Natural killer cell (primary cell): ENCODE data around the gene RILPL2. TPM values are rescaled to one million over a fixed set of nuclear protein-coding genes. Genes with fewer than 3 reads are reported as not detected.

ENCODE experiments used
- ATAC-seq, 3 donors: fragments of 150-1000 bp in 2 of 3; fragments of 200-7000 bp in 1 of 3; cut with Tn5 transposase; 1 replicate in 1 of 3; 2 replicates in 2 of 3; pipeline ENCODE4 v1.10.0; 2021; ENCODE audit warnings: mild to moderate bottlenecking in 2 of 3, moderate library complexity in 2 of 3
- DNase-seq, 2 donors: peaks; one replicate each; pipeline versions ENCODE4 v3.0.0 to v3.0.0-alpha.2; 2013 to 2021; ENCODE audit warnings: mixed read lengths in 1 of 2
- H3K27ac ChIP-seq: one replicate; pipeline ENCODE4 v1.5.1; 2013; ENCODE audit warnings: mild to moderate bottlenecking, low read length
- H3K27me3 ChIP-seq: one replicate; pipeline ENCODE4 v1.6.1; 2013; ENCODE audit warnings: low read length; ENCODE audit not compliant: control insufficient read depth, insufficient read depth
- H3K36me3 ChIP-seq: one replicate; pipeline ENCODE4 v1.6.1; 2013; ENCODE audit warnings: low read length; ENCODE audit not compliant: control insufficient read depth, insufficient read depth
- H3K4me1 ChIP-seq: one replicate; pipeline ENCODE4 v1.6.1; 2013; ENCODE audit warnings: low read length; ENCODE audit not compliant: control insufficient read depth, insufficient read depth
- H3K4me3 ChIP-seq: one replicate; pipeline ENCODE4 v1.5.1; 2013; ENCODE audit warnings: low read length
- H3K9me3 ChIP-seq: one replicate; pipeline ENCODE4 v1.6.1; 2013; ENCODE audit warnings: low read length; ENCODE audit not compliant: control insufficient read depth, insufficient read depth
- H3K27ac Mint-ChIP-seq, 2 donors: one replicate each; pipeline ENCODE4 v1.8.0; 2022; ENCODE audit warnings: mild to moderate bottlenecking in 2 of 2, mixed read lengths in 2 of 2, moderate library complexity in 1 of 2
- H3K27me3 Mint-ChIP-seq, 2 donors: one replicate each; pipeline ENCODE4 v1.8.0; 2022; ENCODE audit warnings: low read depth in 2 of 2, mixed read lengths in 2 of 2
- H3K36me3 Mint-ChIP-seq: one replicate; pipeline ENCODE4 v1.8.0; 2022; ENCODE audit warnings: mixed read lengths
- H3K4me1 Mint-ChIP-seq, 2 donors: one replicate each; pipeline ENCODE4 v1.8.0; 2022; ENCODE audit warnings: mixed read lengths in 2 of 2
- H3K4me3 Mint-ChIP-seq: one replicate; pipeline ENCODE4 v1.8.0; 2022; ENCODE audit warnings: mild to moderate bottlenecking, moderate library complexity, mixed read lengths
- H3K9me3 Mint-ChIP-seq, 2 donors: one replicate each; pipeline ENCODE4 v1.8.0; 2022; ENCODE audit warnings: mixed read lengths in 2 of 2
- WGBS: methylation state at CpG from one replicate; pipeline ENCODE4 v1.1.7; 2013; ENCODE audit warnings: missing lambda C conversion rate; ENCODE audit not compliant: insufficient coverage; 5-methylcytosine and 5-hydroxymethylcytosine counted together
- intact Hi-C: fragments of 100-400 bp; cut with micrococcal nuclease; formaldehyde crosslinking; loops from one replicate; pipeline ENCODE4 v1.14.2; 2022
- total RNA-seq, 4 donors: library from RNA; stranded (reverse); fragments of 120-200 nt in 1 of 4; gene quantifications; one replicate each; pipeline versions ENCODE4 v1.2.3 to v1.2.4, GENCODE V29; 2013 to 2022
- TF ChIP-seq, protein P1 (sequence below): fragments of 200-600 bp; IDR thresholded peaks from one replicate; pipeline ENCODE4 v1.8.0; 2022; ENCODE audit warnings: antibody characterized with exemption

Gene RILPL2
- total RNA-seq, 3 donors from 2014 or later (not counting 1 experiment from before 2014, with no cell fraction given) = 3.6 to 5.5 (median 4.4) TPM

GRCh38 chr12:123472438-123472849 is 36.0 kb upstream of the RILPL2 start:
- Histone ChIP-seq H3K27me3 (no peaks in the 10 kb centered on the region), H3K4me1 (no peaks in the 10 kb centered on the region), H3K27ac (no peak overlapping the region), H3K9me3 (no peaks in the 10 kb centered on the region), H3K4me3 (no peak overlapping the region), H3K36me3 (peaks cover 13% of the 10 kb centered on the region)
- TF ChIP-seq, protein P1, sequence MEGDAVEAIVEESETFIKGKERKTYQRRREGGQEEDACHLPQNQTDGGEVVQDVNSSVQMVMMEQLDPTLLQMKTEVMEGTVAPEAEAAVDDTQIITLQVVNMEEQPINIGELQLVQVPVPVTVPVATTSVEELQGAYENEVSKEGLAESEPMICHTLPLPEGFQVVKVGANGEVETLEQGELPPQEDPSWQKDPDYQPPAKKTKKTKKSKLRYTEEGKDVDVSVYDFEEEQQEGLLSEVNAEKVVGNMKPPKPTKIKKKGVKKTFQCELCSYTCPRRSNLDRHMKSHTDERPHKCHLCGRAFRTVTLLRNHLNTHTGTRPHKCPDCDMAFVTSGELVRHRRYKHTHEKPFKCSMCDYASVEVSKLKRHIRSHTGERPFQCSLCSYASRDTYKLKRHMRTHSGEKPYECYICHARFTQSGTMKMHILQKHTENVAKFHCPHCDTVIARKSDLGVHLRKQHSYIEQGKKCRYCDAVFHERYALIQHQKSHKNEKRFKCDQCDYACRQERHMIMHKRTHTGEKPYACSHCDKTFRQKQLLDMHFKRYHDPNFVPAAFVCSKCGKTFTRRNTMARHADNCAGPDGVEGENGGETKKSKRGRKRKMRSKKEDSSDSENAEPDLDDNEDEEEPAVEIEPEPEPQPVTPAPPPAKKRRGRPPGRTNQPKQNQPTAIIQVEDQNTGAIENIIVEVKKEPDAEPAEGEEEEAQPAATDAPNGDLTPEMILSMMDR = no peak
- ATAC-seq (no peak), DNase-seq (no peak)
- 93% methylated on average over 12 of the region's 12 CpGs for WGBS
- Mint-ChIP-seq H3K4me3 (no peak overlapping the region), H3K27ac (peak overlapping the region in 1 of 2 donors; percentile 47), H3K36me3 (peaks cover 6% of the 10 kb centered on the region), H3K4me1 (peaks cover 0 to 5% of the 10 kb centered on the region in 2 donors), H3K9me3 (no peaks in the 10 kb centered on the region), H3K27me3 (no peaks in the 10 kb centered on the region)
- intact Hi-C loops = no loop called here

DNA sequence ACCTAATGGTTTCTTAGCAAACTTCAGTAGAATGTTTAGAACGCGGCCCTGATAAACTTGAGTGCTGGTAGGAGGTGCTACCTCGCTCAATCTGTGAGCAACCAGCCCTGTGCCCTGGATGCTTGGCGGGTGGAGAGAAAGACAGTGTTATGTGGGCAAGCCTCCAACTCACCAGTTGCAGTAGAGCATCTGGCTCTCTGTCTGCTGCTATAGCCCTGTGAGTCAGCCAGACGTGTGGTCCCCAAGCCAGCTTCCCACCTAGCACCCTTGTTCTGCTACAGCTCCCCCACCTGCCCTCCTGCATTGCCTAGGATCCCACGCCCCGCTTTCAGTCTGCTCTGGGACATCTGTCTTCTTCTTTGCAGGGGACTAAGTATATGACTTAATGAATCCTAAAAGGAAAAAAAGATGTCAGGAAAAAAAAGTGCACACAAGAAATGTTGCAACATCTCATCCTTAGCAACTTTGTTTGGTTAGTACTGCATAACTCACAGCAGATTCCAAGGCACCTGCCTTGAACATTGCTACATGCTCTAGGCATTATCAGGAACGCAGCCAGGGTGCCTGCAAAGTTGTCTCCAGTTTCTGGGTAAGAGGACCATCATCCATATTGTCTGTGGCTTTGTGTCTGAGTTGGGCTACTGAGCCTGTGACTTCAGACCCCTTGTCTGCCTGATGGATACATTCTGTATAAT is 35.0 kb upstream of the RILPL2 start:
- no peak overlapping the region for H3K27ac Mint-ChIP-seq
- no peak for DNase-seq

GRCh38 chr12:123469978-123470377 is 33.5 kb upstream of the RILPL2 start:
- peaks cover 3 to 13% of the 10 kb centered on the region in 2 donors for H3K4me1 Mint-ChIP-seq
- H3K36me3 Mint-ChIP-seq = peaks cover 15% of the 10 kb centered on the region
- H3K4me3 Mint-ChIP-seq = no peak overlapping the region
- Histone ChIP-seq H3K4me3 (no peak overlapping the region), H3K36me3 (peaks cover 27% of the 10 kb centered on the region), H3K9me3 (no peaks in the 10 kb centered on the region), H3K27me3 (no peaks in the 10 kb centered on the region), H3K4me1 (no peaks in the 10 kb centered on the region), H3K27ac (no peak overlapping the region)
- ATAC-seq (no peak), DNase-seq (no peak)
- no peak overlapping the region for H3K27ac Mint-ChIP-seq
- no peaks in the 10 kb centered on the region for H3K9me3 Mint-ChIP-seq
- H3K27me3 Mint-ChIP-seq = no peaks in the 10 kb centered on the region
- 100% methylated on average over 2 of the region's 2 CpGs for WGBS
- intact Hi-C loops = no loop called here
- TF ChIP-seq, protein P1 = no peak

More for the DNA sequence above, 35.0 kb upstream of the RILPL2 start:
- TF ChIP-seq, protein P1 = no peak
- H3K36me3 Mint-ChIP-seq = peaks cover 6% of the 10 kb centered on the region
- peaks cover 0 to under 1% of the 10 kb centered on the region in 2 donors for H3K4me1 Mint-ChIP-seq
- intact Hi-C loops = no loop called here
- Histone ChIP-seq H3K36me3 (peaks cover 14% of the 10 kb centered on the region), H3K27ac (no peak overlapping the region), H3K27me3 (no peaks in the 10 kb centered on the region), H3K9me3 (no peaks in the 10 kb centered on the region), H3K4me3 (no peak overlapping the region), H3K4me1 (no peaks in the 10 kb centered on the region)
- ATAC-seq = no peak
- no peak overlapping the region for H3K4me3 Mint-ChIP-seq
- no peaks in the 10 kb centered on the region for H3K9me3 Mint-ChIP-seq
- WGBS = 94% methylated on average over 8 of the region's 8 CpGs
- H3K27me3 Mint-ChIP-seq = no peaks in the 10 kb centered on the region

DNA sequence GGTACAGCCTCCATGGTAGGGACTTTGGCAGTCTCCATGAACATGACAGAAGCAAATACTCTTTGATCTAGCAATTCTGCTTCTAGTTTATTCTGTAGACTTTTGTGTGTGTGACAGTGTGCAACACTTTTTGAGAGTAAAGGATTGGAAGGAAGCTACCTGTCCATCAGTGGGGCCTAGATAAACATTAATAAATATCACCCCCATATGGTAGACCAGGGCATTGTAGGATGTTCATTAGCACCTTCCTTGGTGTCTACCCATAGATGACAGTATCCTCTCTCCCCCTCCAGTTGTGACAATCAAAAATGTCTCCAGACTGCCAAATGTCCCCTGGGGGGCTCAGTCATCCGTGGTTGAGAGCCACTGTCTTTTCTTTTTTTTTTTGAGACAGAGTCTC is 32.3 kb upstream of the RILPL2 start:
- Mint-ChIP-seq H3K4me1 (peaks cover 6 to 14% of the 10 kb centered on the region in 2 donors), H3K4me3 (no peak overlapping the region), H3K27ac (no peak overlapping the region), H3K36me3 (peaks cover 15% of the 10 kb centered on the region), H3K9me3 (no peaks in the 10 kb centered on the region), H3K27me3 (no peaks in the 10 kb centered on the region)
- DNase-seq (peak in 1 of 2 donors; percentile 57), ATAC-seq (peak in 1 of 3 donors; percentile 59)
- WGBS = 50% methylated on average over 1 of the region's 1 CpG
- no peaks in the 10 kb centered on the region for H3K27me3 ChIP-seq
- H3K4me3 ChIP-seq = no peak overlapping the region
- peaks cover 34% of the 10 kb centered on the region for H3K36me3 ChIP-seq
- TF ChIP-seq, protein P1 = no peak
- no peaks in the 10 kb centered on the region for H3K9me3 ChIP-seq
- no peak overlapping the region for H3K27ac ChIP-seq
- intact Hi-C loops = no loop called here
- H3K4me1 ChIP-seq = no peaks in the 10 kb centered on the region
